HepG2 (cell line): ENCODE results near the gene UCP1. TPM values are rescaled to one million over a fixed set of nuclear protein-coding genes. Genes with fewer than 3 reads are reported as not detected.

Source experiments
- ASH2L ChIP-seq: fragments of 300-600, 200-600 bp; sonication (generic); IDR thresholded peaks from 2 replicates; pipeline ENCODE4 v1.7.0; 2017; ENCODE audit warnings: low read depth, mild to moderate bottlenecking, moderate library complexity, mixed read lengths, low read length; ENCODE audit not compliant: insufficient read length
- FOXA3 ChIP-seq: IDR thresholded peaks from 2 replicates; pipeline ENCODE4 v1.6.1; 2016; ENCODE audit warnings: missing genetic modification reagents, missing compliant biosample characterization
- FOXJ3 ChIP-seq: sonication (generic); formaldehyde crosslinking; IDR thresholded peaks from 2 replicates; pipeline ENCODE4 v1.4.0; 2020; ENCODE audit warnings: missing genetic modification reagents, mild to moderate bottlenecking, borderline replicate concordance
- KMT2B ChIP-seq: IDR thresholded peaks from 2 replicates; pipeline ENCODE4 v1.6.1; 2016; ENCODE audit warnings: missing genetic modification reagents, missing compliant biosample characterization
- MED13 ChIP-seq: sonication (generic); formaldehyde crosslinking; IDR thresholded peaks from 2 replicates; pipeline ENCODE4 v1.5.0; 2020; ENCODE audit warnings: missing genetic modification reagents
- MIXL1 ChIP-seq: IDR thresholded peaks from 2 replicates; pipeline ENCODE4 v1.6.1; 2016
- NCOR1 ChIP-seq: fragments of 200-600 bp; sonication (generic); IDR thresholded peaks from 2 replicates; pipeline ENCODE4 v1.7.0; 2017; ENCODE audit warnings: antibody characterized with exemption, low read length, borderline replicate concordance
- NFYC ChIP-seq: IDR thresholded peaks from 2 replicates; pipeline ENCODE4 v1.6.1; 2016; ENCODE audit warnings: missing genetic modification reagents, missing compliant biosample characterization
- NPAS2 ChIP-seq: sonication (generic); formaldehyde crosslinking; IDR thresholded peaks from 2 replicates; pipeline ENCODE4 v1.8.0; 2022; ENCODE audit warnings: mild to moderate bottlenecking, missing genetic modification reagents, borderline replicate concordance
- PAWR ChIP-seq: sonication (generic); formaldehyde crosslinking; IDR thresholded peaks from 2 replicates; pipeline ENCODE4 v1.4.0; 2020; ENCODE audit warnings: missing genetic modification reagents, mild to moderate bottlenecking, borderline replicate concordance
- PHF5A ChIP-seq: IDR thresholded peaks from one replicate; pipeline ENCODE4 v1.6.1; 2018; ENCODE audit warnings: low read depth, missing genetic modification reagents; ENCODE audit not compliant: unreplicated experiment
- POGZ ChIP-seq: sonication (generic); formaldehyde crosslinking; IDR thresholded peaks from 2 replicates; pipeline ENCODE4 v1.4.0; 2020; ENCODE audit warnings: mild to moderate bottlenecking, missing genetic modification reagents
- PPARG ChIP-seq: conservative IDR thresholded peaks from 2 replicates; pipeline ENCODE4 v1.6.1; 2016; ENCODE audit warnings: missing biosample characterization, missing genetic modification reagents
- PRPF4 ChIP-seq: fragments of 200-400 bp; formaldehyde crosslinking; IDR thresholded peaks from 2 replicates; pipeline ENCODE4 v1.6.1; 2016; ENCODE audit warnings: low read length, low read depth; ENCODE audit not compliant: poor library complexity, severe bottlenecking
- RAD21 ChIP-seq: fragments of 450-650 bp; formaldehyde crosslinking; IDR thresholded peaks from 2 replicates; pipeline ENCODE4 v1.5.0; 2020; ENCODE audit warnings: mild to moderate bottlenecking
- SOX13 ChIP-seq, 3 experiments: fragments of 450-650 bp in 1 of 3; sonication (generic) in 1 of 3; formaldehyde crosslinking in 1 of 3; IDR thresholded peaks in 2 of 3; conservative IDR thresholded peaks in 1 of 3; 2 replicates each; pipeline versions ENCODE4 v1.5.0 to v1.6.1; 2016 to 2020; ENCODE audit warnings: antibody characterized with exemption in 1 of 3, mild to moderate bottlenecking in 1 of 3, missing compliant biosample characterization in 1 of 3, missing genetic modification reagents in 1 of 3, moderate library complexity in 1 of 3
- SOX5 ChIP-seq: IDR thresholded peaks from 2 replicates; pipeline ENCODE4 v1.6.1; 2016; ENCODE audit warnings: borderline replicate concordance
- TOE1 ChIP-seq: sonication (generic); formaldehyde crosslinking; IDR thresholded peaks from 2 replicates; pipeline ENCODE4 v1.4.0; 2020; ENCODE audit warnings: mild to moderate bottlenecking, missing genetic modification reagents
- ZFP90 ChIP-seq: sonication (generic); formaldehyde crosslinking; IDR thresholded peaks from 2 replicates; pipeline ENCODE4 v1.8.0; 2022; ENCODE audit warnings: missing genetic modification reagents, mild to moderate bottlenecking, inconsistent platforms, borderline replicate concordance
- ZMYM2 ChIP-seq: sonication (generic); formaldehyde crosslinking; IDR thresholded peaks from 2 replicates; pipeline ENCODE4 v1.8.0; 2022; ENCODE audit warnings: mild to moderate bottlenecking, missing genetic modification reagents
- ZNF674 ChIP-seq: sonication (generic); formaldehyde crosslinking; IDR thresholded peaks from 2 replicates; pipeline ENCODE4 v1.5.0; 2020; ENCODE audit warnings: low read depth, mild to moderate bottlenecking, missing genetic modification reagents
- ZSCAN20 ChIP-seq: sonication (generic); formaldehyde crosslinking; IDR thresholded peaks from 2 replicates; pipeline ENCODE4 v1.4.0; 2020; ENCODE audit warnings: missing genetic modification reagents, mild to moderate bottlenecking, borderline replicate concordance
- polyA plus RNA-seq, 8 experiments: library from polyadenylated mRNA; depleted of rRNA in 3 of 8; stranded (reverse) in 7 of 8; unstranded in 1 of 8; fragments of >200 nt; fragmentation: Illumina TruSeq in 4 of 8; extraction: Trizol in 4 of 8; gene quantifications; 2 replicates each; pipeline versions ENCODE4 v1.2.1 to v1.2.3, GENCODE V29; 2011 to 2016; ENCODE audit warnings: low read depth in 4 of 8, missing spikeins in 1 of 8, mixed read lengths in 1 of 8; ENCODE audit not compliant: insufficient read depth in 1 of 8
- total RNA-seq, 5 experiments: library from RNA; depleted of rRNA; stranded (reverse); fragments of >200 nt; fragmentation: Illumina TruSeq; extraction: Trizol; gene quantifications; 2 replicates each; pipeline ENCODE4 v1.2.3, GENCODE V29; 2016; ENCODE audit warnings: low read depth in 1 of 5
- TF ChIP-seq, protein P1 (sequence below): IDR thresholded peaks from 2 replicates; pipeline ENCODE4 v1.4.0; 2020; ENCODE audit warnings: mild to moderate bottlenecking, missing genetic modification reagents
- TF ChIP-seq, protein P2 (sequence below): sonication (generic); formaldehyde crosslinking; IDR thresholded peaks from 2 replicates; pipeline ENCODE4 v1.4.0; 2020; ENCODE audit warnings: missing genetic modification reagents
- TF ChIP-seq, protein P3 (sequence below): sonication (generic); formaldehyde crosslinking; IDR thresholded peaks from 2 replicates; pipeline ENCODE4 v1.8.0; 2022; ENCODE audit warnings: missing genetic modification reagents, mild to moderate bottlenecking, inconsistent platforms, borderline replicate concordance

UCP1 gene
- total and polyA plus RNA-seq, 2 of the 13 experiments (the other 11 are each of a cell fraction or from before 2014, with no cell fraction given): 0.11 TPM

DNA sequence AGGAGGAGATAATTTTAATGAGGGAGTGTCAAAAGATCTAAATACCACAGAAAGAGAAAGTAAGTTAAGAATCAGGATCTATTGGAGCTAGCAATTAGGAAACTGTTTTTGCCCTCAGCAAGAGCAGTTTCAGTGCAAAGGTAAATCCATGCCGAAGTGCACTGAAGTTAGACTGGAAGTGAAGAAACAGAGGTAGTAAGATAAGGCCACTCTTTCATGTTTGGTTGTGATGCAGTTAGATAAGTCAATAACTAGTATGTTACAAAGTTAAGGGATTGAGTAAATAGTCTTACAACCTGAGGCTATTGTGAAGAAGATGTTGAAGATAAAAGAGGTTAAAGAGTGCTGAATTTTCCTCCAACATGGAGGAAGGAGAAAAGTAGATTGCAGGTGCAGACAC lies 46.7 kb upstream of the UCP1 start (continued):
- no peak for TF ChIP-seq PRPF4
- TF ChIP-seq, protein P1, sequence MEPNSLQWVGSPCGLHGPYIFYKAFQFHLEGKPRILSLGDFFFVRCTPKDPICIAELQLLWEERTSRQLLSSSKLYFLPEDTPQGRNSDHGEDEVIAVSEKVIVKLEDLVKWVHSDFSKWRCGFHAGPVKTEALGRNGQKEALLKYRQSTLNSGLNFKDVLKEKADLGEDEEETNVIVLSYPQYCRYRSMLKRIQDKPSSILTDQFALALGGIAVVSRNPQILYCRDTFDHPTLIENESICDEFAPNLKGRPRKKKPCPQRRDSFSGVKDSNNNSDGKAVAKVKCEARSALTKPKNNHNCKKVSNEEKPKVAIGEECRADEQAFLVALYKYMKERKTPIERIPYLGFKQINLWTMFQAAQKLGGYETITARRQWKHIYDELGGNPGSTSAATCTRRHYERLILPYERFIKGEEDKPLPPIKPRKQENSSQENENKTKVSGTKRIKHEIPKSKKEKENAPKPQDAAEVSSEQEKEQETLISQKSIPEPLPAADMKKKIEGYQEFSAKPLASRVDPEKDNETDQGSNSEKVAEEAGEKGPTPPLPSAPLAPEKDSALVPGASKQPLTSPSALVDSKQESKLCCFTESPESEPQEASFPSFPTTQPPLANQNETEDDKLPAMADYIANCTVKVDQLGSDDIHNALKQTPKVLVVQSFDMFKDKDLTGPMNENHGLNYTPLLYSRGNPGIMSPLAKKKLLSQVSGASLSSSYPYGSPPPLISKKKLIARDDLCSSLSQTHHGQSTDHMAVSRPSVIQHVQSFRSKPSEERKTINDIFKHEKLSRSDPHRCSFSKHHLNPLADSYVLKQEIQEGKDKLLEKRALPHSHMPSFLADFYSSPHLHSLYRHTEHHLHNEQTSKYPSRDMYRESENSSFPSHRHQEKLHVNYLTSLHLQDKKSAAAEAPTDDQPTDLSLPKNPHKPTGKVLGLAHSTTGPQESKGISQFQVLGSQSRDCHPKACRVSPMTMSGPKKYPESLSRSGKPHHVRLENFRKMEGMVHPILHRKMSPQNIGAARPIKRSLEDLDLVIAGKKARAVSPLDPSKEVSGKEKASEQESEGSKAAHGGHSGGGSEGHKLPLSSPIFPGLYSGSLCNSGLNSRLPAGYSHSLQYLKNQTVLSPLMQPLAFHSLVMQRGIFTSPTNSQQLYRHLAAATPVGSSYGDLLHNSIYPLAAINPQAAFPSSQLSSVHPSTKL: peak; percentile 51; the same call in 1 of the 2 replicates
- TF ChIP-seq, protein P2, sequence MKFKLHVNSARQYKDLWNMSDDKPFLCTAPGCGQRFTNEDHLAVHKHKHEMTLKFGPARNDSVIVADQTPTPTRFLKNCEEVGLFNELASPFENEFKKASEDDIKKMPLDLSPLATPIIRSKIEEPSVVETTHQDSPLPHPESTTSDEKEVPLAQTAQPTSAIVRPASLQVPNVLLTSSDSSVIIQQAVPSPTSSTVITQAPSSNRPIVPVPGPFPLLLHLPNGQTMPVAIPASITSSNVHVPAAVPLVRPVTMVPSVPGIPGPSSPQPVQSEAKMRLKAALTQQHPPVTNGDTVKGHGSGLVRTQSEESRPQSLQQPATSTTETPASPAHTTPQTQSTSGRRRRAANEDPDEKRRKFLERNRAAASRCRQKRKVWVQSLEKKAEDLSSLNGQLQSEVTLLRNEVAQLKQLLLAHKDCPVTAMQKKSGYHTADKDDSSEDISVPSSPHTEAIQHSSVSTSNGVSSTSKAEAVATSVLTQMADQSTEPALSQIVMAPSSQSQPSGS (CRISPR knock-in tag): 0 out of 2 replicates have a peak, but pooled peaks have one; percentile 42
- peak; percentile 40; the same call in 1 of the 2 replicates for TF ChIP-seq FOXJ3
- peak; percentile 77 for TF ChIP-seq PPARG (CRISPR knock-in tag)
- TF ChIP-seq ASH2L: peak; percentile 34
- TF ChIP-seq, protein P3, sequence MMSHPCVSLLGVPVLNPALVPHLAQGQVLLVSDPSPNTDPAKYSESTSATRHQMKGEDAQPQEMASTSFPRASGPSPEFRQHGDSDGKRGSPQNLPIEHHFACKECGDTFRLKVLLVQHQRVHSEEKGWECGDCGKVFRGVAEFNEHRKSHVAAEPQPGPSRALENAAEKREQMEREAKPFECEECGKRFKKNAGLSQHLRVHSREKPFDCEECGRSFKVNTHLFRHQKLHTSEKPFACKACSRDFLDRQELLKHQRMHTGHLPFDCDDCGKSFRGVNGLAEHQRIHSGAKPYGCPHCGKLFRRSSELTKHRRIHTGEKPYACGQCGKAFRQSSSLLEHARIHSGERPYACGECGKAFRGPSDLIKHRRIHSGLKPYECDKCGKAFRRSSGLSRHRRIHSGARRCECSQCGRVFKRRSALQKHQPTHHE (CRISPR knock-in tag): no peak
- TF ChIP-seq FOXA3 (CRISPR knock-in tag): peak; percentile 50; the same call in 1 of the 2 replicates
- TF ChIP-seq NPAS2: no peak
- peak; percentile 64; the same call in 1 of the 2 replicates for TF ChIP-seq SOX13 (IDR thresholded peaks at IDR 0.05)
- TF ChIP-seq SOX13 (CRISPR knock-in tag; conservative IDR thresholded peaks at IDR 0.05 in 1 of 2, IDR thresholded peaks at IDR 0.05 in 1 of 2): peak in 1 of 2 experiments; percentile 80; a peak in 2 of 4 replicates
- 0 out of 2 replicates have a peak, but pooled peaks have one; percentile 13 for TF ChIP-seq NCOR1
- no peak for TF ChIP-seq PAWR
- no peak for TF ChIP-seq RAD21 (CRISPR knock-in tag)
- no peak for TF ChIP-seq NFYC (CRISPR knock-in tag)
- TF ChIP-seq ZNF674: no peak
- TF ChIP-seq ZSCAN20 (CRISPR knock-in tag): no peak
- TF ChIP-seq MIXL1 (CRISPR knock-in tag): peak; percentile 51; the same call in 1 of the 2 replicates
- no peak for TF ChIP-seq ZFP90 (CRISPR knock-in tag)
- TF ChIP-seq MED13: peak; percentile 57; the same call in 1 of the 2 replicates
- TF ChIP-seq KMT2B (CRISPR knock-in tag): 0 out of 2 replicates have a peak, but pooled peaks have one; percentile 24
- peak; percentile 12; the same call in 1 of the 2 replicates for TF ChIP-seq POGZ
- peak; percentile 70 for TF ChIP-seq SOX5 (CRISPR knock-in tag)
- no peak for TF ChIP-seq ZMYM2 (CRISPR knock-in tag)
- TF ChIP-seq PHF5A (CRISPR knock-in tag): no peak
- TF ChIP-seq TOE1 (CRISPR knock-in tag): no peak
